Vagina (tissue), 2 donors: Measurements from ENCODE around the gene VWA1. TPM values are rescaled to one million over a fixed set of nuclear protein-coding genes. Genes with fewer than 3 reads are reported as not detected.

Source experiments
- DNase-seq, 2 donors: peaks; one replicate each; pipeline ENCODE4 v3.0.0-alpha.2; 2017; ENCODE audit errors: extremely low spot score in 2 of 2
- H3K27ac ChIP-seq: fragments of 200-600 bp; sonication (generic); one replicate; pipeline ENCODE4 v1.5.1; 2019
- H3K27me3 ChIP-seq: fragments of 200-600 bp; sonication (generic); one replicate; pipeline ENCODE4 v1.5.1; 2019
- H3K36me3 ChIP-seq, 2 donors: fragments of 200-600 bp; sonication (generic); one replicate each; pipeline ENCODE4 v1.5.1; 2017 to 2019
- H3K4me1 ChIP-seq: fragments of 200-600 bp; sonication (generic); one replicate; pipeline ENCODE4 v1.5.1; 2019
- H3K4me3 ChIP-seq, 2 donors: fragments of 200-600 bp; sonication (generic); 1 replicate in 1 of 2; 2 replicates in 1 of 2; pipeline ENCODE4 v1.5.1; 2016 to 2019
- H3K9me3 ChIP-seq: fragments of 200-600 bp; sonication (generic); one replicate; pipeline ENCODE4 v1.5.1; 2019
- POLR2A ChIP-seq, 2 donors: fragments of 450-650 bp; IDR thresholded peaks; one replicate each; pipeline ENCODE4 v1.6.1; 2017; ENCODE audit warnings: antibody characterized with exemption in 2 of 2, mild to moderate bottlenecking in 2 of 2, moderate library complexity in 2 of 2
- POLR2AphosphoS5 ChIP-seq, 2 donors: sonication (generic); formaldehyde crosslinking; IDR thresholded peaks; one replicate each; pipeline ENCODE4 v1.9.0; 2017; ENCODE audit warnings: antibody characterized with exemption in 2 of 2, mild to moderate bottlenecking in 2 of 2, low read depth in 1 of 2; ENCODE audit not compliant: insufficient read depth in 1 of 2
- intact Hi-C: fragments of 100-400 bp; cut with DNase I; formaldehyde crosslinking; loops from one replicate; pipeline ENCODE4 v1.15.1; 2023
- total RNA-seq: library from RNA; depleted of rRNA; stranded (reverse); fragments of >200 nt; gene quantifications from one replicate; pipeline ENCODE4 v1.2.3, GENCODE V29; 2016
- TF ChIP-seq, protein P1 (sequence below), 3 experiments: fragments of 450-650 bp in 2 of 3; fragments of 200-600 bp in 1 of 3; sonication (generic) in 1 of 3; IDR thresholded peaks; one replicate each; pipeline ENCODE4 v1.5.1; 2017 to 2019; ENCODE audit warnings: antibody characterized with exemption in 3 of 3, mild to moderate bottlenecking in 2 of 3, moderate library complexity in 2 of 3

Gene VWA1
- total RNA-seq, 1 donor from 2014 or later, result 35.8 TPM

DNA sequence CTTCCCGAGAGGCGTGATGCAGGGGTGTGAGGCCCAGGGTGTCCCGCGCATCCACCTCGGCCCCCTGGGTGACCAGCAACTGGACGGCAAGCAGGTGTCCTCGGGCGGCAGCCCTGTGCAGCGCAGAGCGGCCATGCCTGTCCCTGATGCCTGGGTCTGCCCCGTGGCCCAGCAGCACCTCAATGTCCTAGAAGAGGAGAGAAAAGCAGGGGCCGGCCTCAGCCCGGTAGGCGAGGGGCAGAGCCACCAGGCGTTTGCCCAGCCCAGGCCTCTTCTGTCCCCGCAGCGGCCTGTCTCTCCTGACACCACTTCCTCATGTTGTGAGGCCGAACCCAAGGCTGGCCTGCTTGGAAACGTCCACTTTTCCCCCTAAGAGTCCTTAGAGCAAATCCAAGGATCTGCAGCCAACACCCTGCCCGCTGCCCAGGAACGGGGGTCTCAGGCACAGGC lies 16.1 kb upstream of the VWA1 start:
- no peak for TF ChIP-seq POLR2A (IDR thresholded peaks at IDR 0.05)
- TF ChIP-seq POLR2AphosphoS5 (IDR thresholded peaks at IDR 0.05; ENCODE audit: insufficient read depth in 1 of 2, low read depth in 1 of 2), result no peak
- TF ChIP-seq, protein P1, sequence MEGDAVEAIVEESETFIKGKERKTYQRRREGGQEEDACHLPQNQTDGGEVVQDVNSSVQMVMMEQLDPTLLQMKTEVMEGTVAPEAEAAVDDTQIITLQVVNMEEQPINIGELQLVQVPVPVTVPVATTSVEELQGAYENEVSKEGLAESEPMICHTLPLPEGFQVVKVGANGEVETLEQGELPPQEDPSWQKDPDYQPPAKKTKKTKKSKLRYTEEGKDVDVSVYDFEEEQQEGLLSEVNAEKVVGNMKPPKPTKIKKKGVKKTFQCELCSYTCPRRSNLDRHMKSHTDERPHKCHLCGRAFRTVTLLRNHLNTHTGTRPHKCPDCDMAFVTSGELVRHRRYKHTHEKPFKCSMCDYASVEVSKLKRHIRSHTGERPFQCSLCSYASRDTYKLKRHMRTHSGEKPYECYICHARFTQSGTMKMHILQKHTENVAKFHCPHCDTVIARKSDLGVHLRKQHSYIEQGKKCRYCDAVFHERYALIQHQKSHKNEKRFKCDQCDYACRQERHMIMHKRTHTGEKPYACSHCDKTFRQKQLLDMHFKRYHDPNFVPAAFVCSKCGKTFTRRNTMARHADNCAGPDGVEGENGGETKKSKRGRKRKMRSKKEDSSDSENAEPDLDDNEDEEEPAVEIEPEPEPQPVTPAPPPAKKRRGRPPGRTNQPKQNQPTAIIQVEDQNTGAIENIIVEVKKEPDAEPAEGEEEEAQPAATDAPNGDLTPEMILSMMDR (IDR thresholded peaks at IDR 0.05), result no peak
- intact Hi-C loops, result no loop called here

DNA sequence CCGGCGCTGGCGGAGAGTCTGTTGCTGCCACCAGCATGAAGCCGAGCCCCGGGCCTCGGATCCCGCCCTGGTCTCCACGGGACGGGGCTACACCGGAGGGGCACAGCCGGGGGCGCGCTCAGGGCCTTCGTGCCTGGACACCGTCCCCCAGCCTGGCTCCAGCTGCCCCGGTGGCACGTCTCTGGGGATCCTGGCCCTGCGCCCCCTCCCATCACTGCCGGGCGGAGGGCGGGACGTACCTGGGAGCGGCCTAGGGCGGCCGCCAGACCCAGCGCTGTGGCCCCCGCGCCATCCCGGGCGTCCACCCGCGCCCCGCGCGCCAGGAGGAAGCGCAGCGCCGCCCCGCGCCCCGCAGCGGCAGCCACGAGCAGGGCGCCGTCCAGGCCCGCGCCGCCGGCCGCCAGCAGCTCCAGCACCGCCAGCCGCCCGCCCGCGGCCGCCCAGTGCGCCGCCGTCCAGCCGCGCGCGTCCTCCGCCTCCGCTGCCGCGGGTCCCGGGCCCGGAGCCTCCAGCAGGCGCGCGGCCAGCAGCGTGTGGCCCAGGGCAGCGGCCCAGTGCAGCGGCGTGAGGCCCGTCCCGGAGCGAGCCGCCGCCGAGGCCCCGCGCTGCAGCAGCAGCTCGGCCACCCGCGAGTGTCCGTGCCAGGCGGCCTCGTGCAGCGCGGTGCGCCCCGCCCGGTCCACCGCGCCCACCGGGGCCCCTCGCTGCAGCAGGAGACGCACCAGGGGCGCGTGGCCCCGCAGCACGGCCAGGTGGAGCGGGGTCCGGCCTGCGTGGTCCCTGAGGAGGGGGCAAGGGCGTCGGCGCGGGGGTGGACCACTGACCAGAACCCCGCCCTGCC lies 15.5 kb upstream of the VWA1 start:
- TF ChIP-seq, protein P1 (IDR thresholded peaks at IDR 0.05), result no peak
- TF ChIP-seq POLR2AphosphoS5 (IDR thresholded peaks at IDR 0.05; ENCODE audit: insufficient read depth in 1 of 2, low read depth in 1 of 2), result no peak
- no peak for TF ChIP-seq POLR2A (IDR thresholded peaks at IDR 0.05)
- DNase-seq, result no peak
- H3K27me3 ChIP-seq, result no peaks in the 10 kb centered on the region
- no peaks in the 10 kb centered on the region for H3K36me3 ChIP-seq
- H3K27ac ChIP-seq, result peak overlapping the region; percentile 70
- intact Hi-C loops, result no loop called here
- H3K9me3 ChIP-seq, result no peaks in the 10 kb centered on the region
- peak overlapping the region; percentile 40 to 56 for H3K4me3 ChIP-seq
- peaks cover 40% of the 10 kb centered on the region for H3K4me1 ChIP-seq

More for the DNA sequence above, 16.1 kb upstream of the VWA1 start:
- H3K9me3 ChIP-seq, result no peaks in the 10 kb centered on the region
- H3K4me1 ChIP-seq, result peaks cover 40% of the 10 kb centered on the region
- H3K27ac ChIP-seq, result peak overlapping the region; percentile 70
- H3K4me3 ChIP-seq, result peak overlapping the region; percentile 40 to 56
- no peak for DNase-seq
- no peaks in the 10 kb centered on the region for H3K36me3 ChIP-seq
- no peaks in the 10 kb centered on the region for H3K27me3 ChIP-seq

DNA sequence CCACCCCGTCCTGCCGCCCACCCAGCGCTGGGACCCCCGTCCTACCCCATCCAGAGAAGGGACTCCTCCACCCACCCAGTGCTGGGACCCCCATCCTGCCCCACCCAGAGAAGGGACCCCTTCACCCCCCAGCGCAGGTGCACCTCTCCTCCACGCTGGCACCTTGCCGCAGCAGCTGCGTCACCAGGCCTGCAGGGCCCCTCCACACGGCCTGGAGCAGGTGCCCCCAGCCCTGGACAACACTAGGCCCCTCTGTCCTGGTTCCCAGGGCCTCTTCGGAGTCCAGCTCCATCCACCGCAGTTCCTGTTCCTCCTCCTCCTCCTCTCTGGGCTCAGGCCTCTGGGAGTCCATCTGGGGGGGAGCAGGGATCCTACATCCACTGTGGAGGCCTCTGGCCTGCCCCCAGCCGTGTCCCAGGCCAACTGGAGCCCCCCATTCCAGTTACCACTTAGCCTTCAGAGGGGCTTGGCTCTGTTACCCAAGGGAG lies 14.8 kb upstream of the VWA1 start:
- TF ChIP-seq POLR2A (IDR thresholded peaks at IDR 0.05) (no peak), POLR2AphosphoS5 (IDR thresholded peaks at IDR 0.05; ENCODE audit: insufficient read depth in 1 of 2, low read depth in 1 of 2) (no peak)
- TF ChIP-seq, protein P1 (IDR thresholded peaks at IDR 0.05), result no peak
- intact Hi-C loops, result no loop called here
- H3K27ac ChIP-seq, result peak overlapping the region; percentile 51

DNA sequence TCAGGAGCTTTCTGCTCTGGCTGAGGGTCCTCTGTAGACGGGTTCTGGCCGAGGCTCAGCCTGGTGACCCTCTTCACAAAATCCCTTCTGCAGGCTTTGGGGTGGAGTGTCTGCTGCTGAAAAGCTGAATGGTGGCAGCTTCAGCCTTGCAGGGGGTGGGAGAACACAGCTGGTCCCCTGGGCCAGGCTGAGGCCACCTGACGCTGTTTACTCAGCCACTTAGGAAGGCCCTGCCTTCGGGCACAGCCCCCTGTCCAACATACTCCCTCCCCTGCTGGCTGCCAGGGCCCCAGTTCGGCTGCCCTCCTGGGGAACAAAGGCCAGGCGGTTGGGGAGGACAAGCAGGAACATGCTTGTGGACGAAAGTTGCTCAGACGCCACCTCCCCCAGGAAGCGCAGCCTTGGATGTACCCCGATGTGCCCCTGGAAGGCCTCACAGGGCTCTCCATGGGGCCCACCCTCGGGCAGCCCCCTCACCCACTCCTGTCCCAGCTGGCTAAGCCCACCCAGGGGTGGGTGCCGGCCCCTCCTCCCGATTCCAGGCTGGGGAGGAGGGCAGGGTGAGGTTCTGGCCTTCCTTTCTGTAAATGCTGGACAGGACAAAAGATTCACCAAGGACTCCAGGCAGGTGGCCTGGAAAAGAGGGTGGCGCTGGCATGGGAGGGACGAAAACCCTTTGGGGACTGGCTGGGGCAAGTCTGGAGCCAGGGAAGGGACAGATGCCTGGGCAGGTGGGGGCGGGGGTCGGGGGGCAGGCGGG lies 14.2 kb upstream of the VWA1 start, which contains the start of gene ANKRD65:
ANKRD65 (minus strand) TSS at position 130 of the 760 bp plus-strand sequence. CDS start 271 bp downstream, outside the sequence.
- no peak for DNase-seq
- no peak for TF ChIP-seq POLR2AphosphoS5 (IDR thresholded peaks at IDR 0.05; ENCODE audit: insufficient read depth in 1 of 2, low read depth in 1 of 2)
- TF ChIP-seq POLR2A (IDR thresholded peaks at IDR 0.05), result no peak
- TF ChIP-seq, protein P1 (IDR thresholded peaks at IDR 0.05), result no peak
- H3K27ac ChIP-seq, result peak within 1 kb of the TSS; percentile 51

More for the DNA sequence above, 14.8 kb upstream of the VWA1 start:
- Histone ChIP-seq H3K9me3 (no peaks in the 10 kb centered on the region), H3K4me3 (peak overlapping the region; percentile 40 to 56), H3K36me3 (no peaks in the 10 kb centered on the region), H3K4me1 (peaks cover 40% of the 10 kb centered on the region), H3K27me3 (no peaks in the 10 kb centered on the region)
- DNase-seq, result no peak

More for the DNA sequence above, 14.2 kb upstream of the VWA1 start, which contains the start of gene ANKRD65:
- Histone ChIP-seq H3K9me3 (no peaks in the 10 kb centered on the region), H3K36me3 (no peaks in the 10 kb centered on the region), H3K4me1 (peaks cover 40% of the 10 kb centered on the region), H3K27me3 (no peaks in the 10 kb centered on the region), H3K4me3 (peak within 1 kb of the TSS; percentile 40 to 56)
- intact Hi-C loops, result no loop called here
